CD4-positive, alpha-beta T cell (primary cell): ENCODE results near the gene DAAM1. TPM values are rescaled to one million over a fixed set of nuclear protein-coding genes. Genes with fewer than 3 reads are reported as not detected.

Experiments
- ATAC-seq: fragments of 200-7000 bp; cut with Tn5 transposase; one replicate; pipeline ENCODE4 v1.10.0; 2022; ENCODE audit warnings: mild to moderate bottlenecking; ENCODE audit not compliant: poor library complexity
- CTCF ChIA-PET: fragments of 350-600 bp; sonication (Branson Sonifier 250); formaldehyde crosslinking; loops from one replicate; lab custom pipeline; 2021; ENCODE audit warnings: antibody characterized with exemption, inconsistent platforms; lab: Charles Lee
- POLR2A ChIA-PET: fragments of 350-600 bp; sonication (Branson Sonifier 250); formaldehyde crosslinking; loops from one replicate; lab custom pipeline; 2021; ENCODE audit warnings: antibody characterized with exemption, inconsistent platforms; lab: Charles Lee
- DNase-seq, 14 experiments: peaks; one replicate each; pipeline ENCODE4 v3.0.0-alpha.2; 2013 to 2020; ENCODE audit warnings: mixed read lengths in 2 of 14
- H3K27ac ChIP-seq, 2 donors: one replicate each; pipeline versions ENCODE4 v1.5.1 to v1.7.0; 2013; ENCODE audit warnings: low read length in 2 of 2, low read depth in 1 of 2, mild to moderate bottlenecking in 1 of 2
- H3K27me3 ChIP-seq, 2 experiments: 1 replicate in 1 of 2; 2 replicates in 1 of 2; pipeline versions ENCODE4 v1.6.1 to v1.7.0; 2013; ENCODE audit warnings: low read length in 2 of 2, control low read depth in 1 of 2, mild to moderate bottlenecking in 1 of 2, moderate library complexity in 1 of 2; ENCODE audit not compliant: insufficient read depth in 2 of 2, control insufficient read depth in 1 of 2
- H3K36me3 ChIP-seq: one replicate; pipeline ENCODE4 v1.6.1; 2013; ENCODE audit warnings: low read length, control low read depth; ENCODE audit not compliant: insufficient read depth
- H3K4me1 ChIP-seq: one replicate; pipeline ENCODE4 v1.6.1; 2013; ENCODE audit warnings: low read length, control low read depth; ENCODE audit not compliant: insufficient read depth
- H3K4me3 ChIP-seq: one replicate; pipeline ENCODE4 v1.5.1; 2013; ENCODE audit warnings: mild to moderate bottlenecking, low read length, moderate library complexity
- H3K9me3 ChIP-seq, 2 experiments: 1 replicate in 1 of 2; 2 replicates in 1 of 2; pipeline versions ENCODE4 v1.6.1 to v1.7.0; 2013; ENCODE audit warnings: low read length in 2 of 2, mild to moderate bottlenecking in 2 of 2, control low read depth in 1 of 2, moderate library complexity in 1 of 2; ENCODE audit not compliant: control insufficient read depth in 1 of 2, insufficient read depth in 1 of 2
- H3K27ac Mint-ChIP-seq: one replicate; pipeline ENCODE4 v1.8.0; 2020; ENCODE audit warnings: mixed read lengths
- H3K27me3 Mint-ChIP-seq: one replicate; pipeline ENCODE4 v1.8.0; 2021; ENCODE audit warnings: mixed read lengths
- H3K36me3 Mint-ChIP-seq: one replicate; pipeline ENCODE4 v1.8.0; 2021; ENCODE audit warnings: low read depth, mixed read lengths
- H3K4me1 Mint-ChIP-seq: one replicate; pipeline ENCODE4 v1.8.0; 2021; ENCODE audit warnings: low read depth, mixed read lengths
- H3K4me3 Mint-ChIP-seq: one replicate; pipeline ENCODE4 v1.8.0; 2020; ENCODE audit warnings: mild to moderate bottlenecking, mixed read lengths
- H3K9me3 Mint-ChIP-seq: one replicate; pipeline ENCODE4 v1.8.0; 2020; ENCODE audit warnings: mixed read lengths
- intact Hi-C, 2 experiments: fragments of 100-400 bp; cut with DNase I in 1 of 2; cut with micrococcal nuclease in 1 of 2; formaldehyde crosslinking; loops; one replicate each; pipeline versions ENCODE4 v1.15.1 to v1.9.0; 2023 to 2025; cut with DNase I, micrococcal nuclease
- total RNA-seq, 174 experiments: library from RNA in 2 of 174; stranded (reverse) in 2 of 174; gene quantifications; one replicate each; pipeline ENCODE4 v1.2.3 and lab custom pipeline; 2021 to 2026
- TF ChIP-seq, protein P1 (sequence below): fragments of 200-600 bp; IDR thresholded peaks from one replicate; pipeline ENCODE4 v1.8.0; 2022; ENCODE audit warnings: antibody characterized with exemption, mild to moderate bottlenecking

Gene DAAM1
- total RNA-seq, 2 experiments from 2014 or later, result 7.4 to 8.8 TPM

GRCh38 chr14:59344016-59344415, 155.5 kb downstream of the DAAM1 start:
- TF ChIP-seq, protein P1, sequence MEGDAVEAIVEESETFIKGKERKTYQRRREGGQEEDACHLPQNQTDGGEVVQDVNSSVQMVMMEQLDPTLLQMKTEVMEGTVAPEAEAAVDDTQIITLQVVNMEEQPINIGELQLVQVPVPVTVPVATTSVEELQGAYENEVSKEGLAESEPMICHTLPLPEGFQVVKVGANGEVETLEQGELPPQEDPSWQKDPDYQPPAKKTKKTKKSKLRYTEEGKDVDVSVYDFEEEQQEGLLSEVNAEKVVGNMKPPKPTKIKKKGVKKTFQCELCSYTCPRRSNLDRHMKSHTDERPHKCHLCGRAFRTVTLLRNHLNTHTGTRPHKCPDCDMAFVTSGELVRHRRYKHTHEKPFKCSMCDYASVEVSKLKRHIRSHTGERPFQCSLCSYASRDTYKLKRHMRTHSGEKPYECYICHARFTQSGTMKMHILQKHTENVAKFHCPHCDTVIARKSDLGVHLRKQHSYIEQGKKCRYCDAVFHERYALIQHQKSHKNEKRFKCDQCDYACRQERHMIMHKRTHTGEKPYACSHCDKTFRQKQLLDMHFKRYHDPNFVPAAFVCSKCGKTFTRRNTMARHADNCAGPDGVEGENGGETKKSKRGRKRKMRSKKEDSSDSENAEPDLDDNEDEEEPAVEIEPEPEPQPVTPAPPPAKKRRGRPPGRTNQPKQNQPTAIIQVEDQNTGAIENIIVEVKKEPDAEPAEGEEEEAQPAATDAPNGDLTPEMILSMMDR, result no peak
- H3K4me3 Mint-ChIP-seq, result no peak overlapping the region
- no peaks in the 10 kb centered on the region for H3K4me1 Mint-ChIP-seq
- CTCF ChIA-PET, result no interaction called here
- no peaks in the 10 kb centered on the region for H3K9me3 Mint-ChIP-seq
- Histone ChIP-seq H3K4me1 (no peaks in the 10 kb centered on the region), H3K27ac (no peak overlapping the region), H3K9me3 (no peaks in the 10 kb centered on the region), H3K27me3 (no peaks in the 10 kb centered on the region), H3K4me3 (no peak overlapping the region), H3K36me3 (peaks cover 7% of the 10 kb centered on the region)
- ATAC-seq (no peak), DNase-seq (no peak)
- H3K36me3 Mint-ChIP-seq, result peaks cover 67% of the 10 kb centered on the region
- intact Hi-C loops, result no loop called here
- no peak overlapping the region for H3K27ac Mint-ChIP-seq
- no peaks in the 10 kb centered on the region for H3K27me3 Mint-ChIP-seq
- POLR2A ChIA-PET, result interaction anchor here (0.7 kb wide), 2 partner anchors 96 to 190 kb away, joined by 3 read pairs; no protein-coding TSS in a partner anchor

DNA sequence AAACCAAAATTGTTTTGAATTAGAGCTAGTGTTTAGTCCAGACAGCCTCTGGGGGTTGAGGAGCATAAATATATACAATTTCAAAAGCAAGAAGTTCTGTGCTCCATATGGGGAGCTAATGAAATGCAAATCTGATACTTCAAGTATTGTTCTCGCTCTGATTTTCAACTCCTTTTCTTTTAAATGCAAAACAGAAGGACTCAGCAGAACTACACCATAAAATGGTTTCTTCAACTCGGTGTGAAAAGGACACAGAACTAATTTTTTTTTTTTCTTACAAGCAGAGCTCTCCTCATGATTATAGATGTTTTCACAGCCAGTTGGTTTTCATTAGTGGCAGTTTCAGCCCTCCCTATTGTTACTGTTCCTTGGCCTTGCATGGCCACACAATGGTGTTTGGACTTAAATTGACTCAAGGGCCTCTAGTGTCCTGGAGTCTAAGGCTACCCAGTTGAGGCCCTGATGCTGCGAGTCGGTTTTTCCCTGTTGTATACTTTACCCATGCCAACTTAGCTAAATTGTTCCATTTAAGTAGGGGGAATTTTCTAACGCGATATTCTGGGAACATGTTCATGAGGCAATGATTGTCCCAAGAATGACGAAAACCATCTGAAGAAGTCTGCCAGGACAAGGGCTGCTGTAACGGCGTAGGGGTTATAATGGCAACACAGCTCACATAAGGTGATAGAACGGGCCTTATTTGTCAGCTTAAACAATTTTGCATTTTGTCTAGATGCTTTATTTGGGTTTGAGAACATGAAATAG, 156.4 kb downstream of the DAAM1 start:
- no peak overlapping the region for H3K27ac Mint-ChIP-seq
- Histone ChIP-seq H3K36me3 (peaks cover 7% of the 10 kb centered on the region), H3K27me3 (no peaks in the 10 kb centered on the region), H3K4me3 (no peak overlapping the region), H3K27ac (no peak overlapping the region), H3K4me1 (no peaks in the 10 kb centered on the region), H3K9me3 (no peaks in the 10 kb centered on the region)
- ATAC-seq, result no peak
- H3K4me3 Mint-ChIP-seq, result no peak overlapping the region
- TF ChIP-seq, protein P1, result no peak
- ChIA-PET CTCF (no interaction called here), POLR2A (interaction anchor here (0.7 kb wide), 2 partner anchors 95 to 189 kb away, joined by 3 read pairs; no protein-coding TSS in a partner anchor)
- H3K4me1 Mint-ChIP-seq, result no peaks in the 10 kb centered on the region
- no peak for DNase-seq
- no peaks in the 10 kb centered on the region for H3K27me3 Mint-ChIP-seq
- H3K9me3 Mint-ChIP-seq, result no peaks in the 10 kb centered on the region
- peaks cover 60% of the 10 kb centered on the region for H3K36me3 Mint-ChIP-seq
- intact Hi-C loops, result loop anchor here in 1 of 2 experiments (5.0 kb wide), 1 partner anchor 218 kb away; no protein-coding TSS in a partner anchor

DNA sequence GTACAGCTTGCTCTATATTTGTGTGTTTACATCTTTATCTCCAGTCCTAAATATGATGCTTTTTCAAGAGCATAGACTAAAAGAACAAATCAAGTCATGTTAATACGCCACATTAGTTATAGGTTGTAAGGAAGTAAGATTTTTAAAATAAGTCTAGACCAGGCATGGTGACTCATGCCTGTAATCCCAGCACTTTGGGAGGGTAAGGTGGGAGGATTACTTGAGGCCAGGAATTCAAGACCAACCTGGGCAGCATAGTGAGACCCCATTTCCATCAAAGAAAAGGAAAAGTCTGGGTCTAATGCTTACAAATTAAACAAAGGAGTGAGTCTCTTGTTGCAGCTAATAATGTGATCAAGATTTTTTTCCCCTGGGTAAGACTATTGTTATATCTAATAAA, 157.9 kb downstream of the DAAM1 start:
- ATAC-seq, result no peak
- CTCF ChIA-PET, result no interaction called here
- H3K9me3 ChIP-seq, result no peaks in the 10 kb centered on the region
- DNase-seq, result no peak
- H3K4me3 Mint-ChIP-seq, result no peak overlapping the region
- no peak overlapping the region for H3K27ac ChIP-seq
- H3K27me3 ChIP-seq, result no peaks in the 10 kb centered on the region
- no peaks in the 10 kb centered on the region for H3K4me1 Mint-ChIP-seq
- POLR2A ChIA-PET, result no interaction called here
- H3K27ac Mint-ChIP-seq, result no peak overlapping the region
- no peaks in the 10 kb centered on the region for H3K27me3 Mint-ChIP-seq
- H3K4me3 ChIP-seq, result no peak overlapping the region
- H3K9me3 Mint-ChIP-seq, result no peaks in the 10 kb centered on the region
- H3K36me3 ChIP-seq, result peaks cover 13% of the 10 kb centered on the region
- intact Hi-C loops, result loop anchor here in 1 of 2 experiments (5.0 kb wide), 1 partner anchor 219 kb away; no protein-coding TSS in a partner anchor
- no peaks in the 10 kb centered on the region for H3K4me1 ChIP-seq
- TF ChIP-seq, protein P1, result no peak
- H3K36me3 Mint-ChIP-seq, result peaks cover 46% of the 10 kb centered on the region
